CD4-positive, alpha-beta T cell (primary cell): Measurements from ENCODE around the gene ARHGAP6. TPM values are rescaled to one million over a fixed set of nuclear protein-coding genes. Genes with fewer than 3 reads are reported as not detected.

Source experiments
- ATAC-seq: fragments of 200-7000 bp; cut with Tn5 transposase; one replicate; pipeline ENCODE4 v1.10.0; 2022; ENCODE audit warnings: mild to moderate bottlenecking; ENCODE audit not compliant: poor library complexity
- CTCF ChIA-PET: fragments of 350-600 bp; sonication (Branson Sonifier 250); formaldehyde crosslinking; loops from one replicate; lab custom pipeline; 2021; ENCODE audit warnings: antibody characterized with exemption, inconsistent platforms; lab: Charles Lee
- POLR2A ChIA-PET: fragments of 350-600 bp; sonication (Branson Sonifier 250); formaldehyde crosslinking; loops from one replicate; lab custom pipeline; 2021; ENCODE audit warnings: antibody characterized with exemption, inconsistent platforms; lab: Charles Lee
- DNase-seq, 14 experiments: peaks; one replicate each; pipeline ENCODE4 v3.0.0-alpha.2; 2013 to 2020; ENCODE audit warnings: mixed read lengths in 2 of 14
- H3K27ac ChIP-seq, 2 donors: one replicate each; pipeline versions ENCODE4 v1.5.1 to v1.7.0; 2013; ENCODE audit warnings: low read length in 2 of 2, low read depth in 1 of 2, mild to moderate bottlenecking in 1 of 2
- H3K27me3 ChIP-seq, 2 experiments: 1 replicate in 1 of 2; 2 replicates in 1 of 2; pipeline versions ENCODE4 v1.6.1 to v1.7.0; 2013; ENCODE audit warnings: low read length in 2 of 2, control low read depth in 1 of 2, mild to moderate bottlenecking in 1 of 2, moderate library complexity in 1 of 2; ENCODE audit not compliant: insufficient read depth in 2 of 2, control insufficient read depth in 1 of 2
- H3K36me3 ChIP-seq: one replicate; pipeline ENCODE4 v1.6.1; 2013; ENCODE audit warnings: low read length, control low read depth; ENCODE audit not compliant: insufficient read depth
- H3K4me1 ChIP-seq: one replicate; pipeline ENCODE4 v1.6.1; 2013; ENCODE audit warnings: low read length, control low read depth; ENCODE audit not compliant: insufficient read depth
- H3K4me3 ChIP-seq: one replicate; pipeline ENCODE4 v1.5.1; 2013; ENCODE audit warnings: mild to moderate bottlenecking, low read length, moderate library complexity
- H3K9me3 ChIP-seq, 2 experiments: 1 replicate in 1 of 2; 2 replicates in 1 of 2; pipeline versions ENCODE4 v1.6.1 to v1.7.0; 2013; ENCODE audit warnings: low read length in 2 of 2, mild to moderate bottlenecking in 2 of 2, control low read depth in 1 of 2, moderate library complexity in 1 of 2; ENCODE audit not compliant: control insufficient read depth in 1 of 2, insufficient read depth in 1 of 2
- H3K27ac Mint-ChIP-seq: one replicate; pipeline ENCODE4 v1.8.0; 2020; ENCODE audit warnings: mixed read lengths
- H3K27me3 Mint-ChIP-seq: one replicate; pipeline ENCODE4 v1.8.0; 2021; ENCODE audit warnings: mixed read lengths
- H3K36me3 Mint-ChIP-seq: one replicate; pipeline ENCODE4 v1.8.0; 2021; ENCODE audit warnings: low read depth, mixed read lengths
- H3K4me1 Mint-ChIP-seq: one replicate; pipeline ENCODE4 v1.8.0; 2021; ENCODE audit warnings: low read depth, mixed read lengths
- H3K4me3 Mint-ChIP-seq: one replicate; pipeline ENCODE4 v1.8.0; 2020; ENCODE audit warnings: mild to moderate bottlenecking, mixed read lengths
- H3K9me3 Mint-ChIP-seq: one replicate; pipeline ENCODE4 v1.8.0; 2020; ENCODE audit warnings: mixed read lengths
- CTCF ChIP-seq: fragments of 200-600 bp; IDR thresholded peaks from one replicate; pipeline ENCODE4 v1.8.0; 2022; ENCODE audit warnings: antibody characterized with exemption, mild to moderate bottlenecking
- intact Hi-C, 2 experiments: fragments of 100-400 bp; cut with DNase I in 1 of 2; cut with micrococcal nuclease in 1 of 2; formaldehyde crosslinking; loops; one replicate each; pipeline versions ENCODE4 v1.15.1 to v1.9.0; 2023 to 2025; cut with DNase I, micrococcal nuclease
- total RNA-seq, 174 experiments: library from RNA in 2 of 174; stranded (reverse) in 2 of 174; gene quantifications; one replicate each; pipeline ENCODE4 v1.2.3 and lab custom pipeline; 2021 to 2026

Gene ARHGAP6
- total RNA-seq, 2 experiments from 2014 or later, result not detected

DNA sequence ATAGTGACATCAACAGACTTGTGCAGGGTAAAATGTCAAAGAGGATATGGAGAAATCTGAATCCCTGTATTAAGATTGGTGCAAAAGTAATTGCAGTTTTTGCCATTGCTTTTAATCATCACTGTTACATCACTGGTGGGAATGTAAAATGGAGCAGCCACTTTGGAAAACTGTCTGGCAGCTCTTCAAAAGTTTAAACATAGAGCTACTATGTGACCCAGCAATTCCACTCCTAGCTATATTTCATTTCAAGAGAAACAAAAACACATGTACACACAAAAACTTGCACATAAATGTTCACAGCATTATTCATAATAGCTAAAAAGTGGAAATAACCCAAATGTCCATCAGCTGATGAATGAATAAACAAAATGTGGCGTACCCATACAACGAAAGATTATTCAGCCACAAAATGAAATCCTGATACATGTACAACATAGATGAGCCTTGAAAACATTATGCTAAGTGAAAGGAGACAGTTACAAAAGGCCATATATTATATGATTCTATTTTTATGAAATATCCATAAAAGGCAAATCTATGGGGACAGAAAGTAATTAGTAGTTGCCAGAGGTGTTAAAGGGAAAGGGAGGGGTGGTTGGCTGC is 266.1 kb downstream of the ARHGAP6 start:
- ATAC-seq (no peak), DNase-seq (no peak)
- no peaks in the 10 kb centered on the region for H3K27me3 ChIP-seq
- Mint-ChIP-seq H3K27me3 (no peaks in the 10 kb centered on the region), H3K36me3 (no peaks in the 10 kb centered on the region), H3K27ac (no peak overlapping the region), H3K4me1 (no peaks in the 10 kb centered on the region), H3K9me3 (no peaks in the 10 kb centered on the region), H3K4me3 (no peak overlapping the region)
- H3K9me3 ChIP-seq, result no peaks in the 10 kb centered on the region
- H3K27ac ChIP-seq, result no peak overlapping the region
- H3K36me3 ChIP-seq, result no peaks in the 10 kb centered on the region
- POLR2A ChIA-PET, result no interaction called here
- no peak for TF ChIP-seq CTCF
- no peak overlapping the region for H3K4me3 ChIP-seq
- intact Hi-C loops, result no loop called here
- CTCF ChIA-PET, result interaction anchor here (0.6 kb wide), 1 partner anchor 11 kb away, joined by 3 read pairs; no protein-coding TSS in a partner anchor
- no peaks in the 10 kb centered on the region for H3K4me1 ChIP-seq

DNA sequence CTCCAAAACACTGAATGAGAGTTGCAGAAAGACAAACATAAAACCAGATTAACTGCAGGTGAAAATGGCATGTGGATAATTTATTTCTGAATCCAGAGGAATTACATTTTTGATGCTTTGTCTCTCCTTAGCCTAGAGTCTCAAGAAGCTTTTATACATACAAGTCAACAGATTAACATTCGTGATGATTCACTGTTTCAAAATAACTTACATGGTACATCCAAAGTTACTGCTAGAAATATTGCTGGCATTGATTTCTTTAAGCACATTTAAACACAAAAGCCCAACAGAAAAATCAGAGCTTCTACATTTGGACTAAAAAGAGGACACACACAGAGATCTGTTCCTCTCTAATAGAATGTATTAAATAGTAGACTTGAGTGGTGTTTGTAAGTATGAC is 266.9 kb downstream of the ARHGAP6 start:
- CTCF ChIA-PET, result no interaction called here
- H3K27ac ChIP-seq, result no peak overlapping the region
- no peaks in the 10 kb centered on the region for H3K9me3 Mint-ChIP-seq
- DNase-seq (no peak), ATAC-seq (no peak)
- no peak overlapping the region for H3K4me3 Mint-ChIP-seq
- no peak overlapping the region for H3K4me3 ChIP-seq
- intact Hi-C loops, result no loop called here
- no peaks in the 10 kb centered on the region for H3K27me3 Mint-ChIP-seq
- no peak for TF ChIP-seq CTCF
- H3K4me1 Mint-ChIP-seq, result no peaks in the 10 kb centered on the region
- H3K36me3 Mint-ChIP-seq, result no peaks in the 10 kb centered on the region
- H3K27me3 ChIP-seq, result no peaks in the 10 kb centered on the region
- no peaks in the 10 kb centered on the region for H3K9me3 ChIP-seq
- H3K4me1 ChIP-seq, result no peaks in the 10 kb centered on the region
- POLR2A ChIA-PET, result no interaction called here
- no peak overlapping the region for H3K27ac Mint-ChIP-seq
- H3K36me3 ChIP-seq, result no peaks in the 10 kb centered on the region

GRCh38 chrX:11398139-11398538 is 267.6 kb downstream of the ARHGAP6 start:
- intact Hi-C loops, result no loop called here
- H3K27me3 ChIP-seq, result no peaks in the 10 kb centered on the region
- TF ChIP-seq CTCF, result no peak
- DNase-seq (no peak), ATAC-seq (no peak)
- H3K27ac ChIP-seq, result no peak overlapping the region
- CTCF ChIA-PET, result no interaction called here
- POLR2A ChIA-PET, result no interaction called here
- Mint-ChIP-seq H3K27me3 (no peaks in the 10 kb centered on the region), H3K4me1 (no peaks in the 10 kb centered on the region), H3K9me3 (no peaks in the 10 kb centered on the region), H3K4me3 (no peak overlapping the region), H3K36me3 (no peaks in the 10 kb centered on the region), H3K27ac (no peak overlapping the region)
- H3K4me1 ChIP-seq, result no peaks in the 10 kb centered on the region
- H3K36me3 ChIP-seq, result no peaks in the 10 kb centered on the region
- no peak overlapping the region for H3K4me3 ChIP-seq
- H3K9me3 ChIP-seq, result no peaks in the 10 kb centered on the region
